Ishikawa (cell line): Measurements from ENCODE around the gene SLF1.
A peak's percentile ranks its signal among the peaks of the same experiment; 100 is the strongest.

ENCODE experiments used
- CEBPB ChIP-seq: IDR thresholded peaks from 2 replicates; pipeline ENCODE4 v1.6.1; 2012
- CREB1 ChIP-seq: IDR thresholded peaks from 2 replicates; pipeline ENCODE4 v1.6.1; 2012; ENCODE audit warnings: low read depth
- EGR1 ChIP-seq: IDR thresholded peaks from 2 replicates; pipeline ENCODE4 v1.6.1; 2012
- EP300 ChIP-seq: IDR thresholded peaks from 2 replicates; pipeline ENCODE4 v1.6.1; 2012; ENCODE audit warnings: borderline replicate concordance
- FOXM1 ChIP-seq: IDR thresholded peaks from 2 replicates; pipeline ENCODE4 v1.6.1; 2012; ENCODE audit warnings: low read depth, borderline replicate concordance
- NFIC ChIP-seq: IDR thresholded peaks from 2 replicates; pipeline ENCODE4 v1.6.1; 2012
- RAD21 ChIP-seq: IDR thresholded peaks from 2 replicates; pipeline ENCODE4 v1.6.1; 2012; ENCODE audit warnings: low read depth
- TAF1 ChIP-seq: IDR thresholded peaks from 2 replicates; pipeline ENCODE4 v1.6.1; 2012; ENCODE audit warnings: low read depth, mild to moderate bottlenecking
- TCF12 ChIP-seq: IDR thresholded peaks from 2 replicates; pipeline ENCODE4 v1.6.1; 2012; ENCODE audit warnings: low read depth
- TEAD4 ChIP-seq: IDR thresholded peaks from 2 replicates; pipeline ENCODE4 v1.6.1; 2012
- YY1 ChIP-seq: IDR thresholded peaks from 2 replicates; pipeline ENCODE4 v1.6.1; 2012; ENCODE audit warnings: low read depth
- ZBTB7A ChIP-seq: IDR thresholded peaks from 2 replicates; pipeline ENCODE4 v1.6.1; 2012; ENCODE audit warnings: low read depth
- TF ChIP-seq, protein P1 (sequence below): IDR thresholded peaks from 2 replicates; pipeline ENCODE4 v1.6.1; 2012
- TF ChIP-seq, protein P2 (sequence below): IDR thresholded peaks from 2 replicates; pipeline ENCODE4 v1.6.1; 2012; ENCODE audit warnings: low read depth, mild to moderate bottlenecking
- TF ChIP-seq, protein P3 (sequence below): IDR thresholded peaks from 2 replicates; pipeline ENCODE4 v1.6.1; 2012

Gene SLF1

DNA sequence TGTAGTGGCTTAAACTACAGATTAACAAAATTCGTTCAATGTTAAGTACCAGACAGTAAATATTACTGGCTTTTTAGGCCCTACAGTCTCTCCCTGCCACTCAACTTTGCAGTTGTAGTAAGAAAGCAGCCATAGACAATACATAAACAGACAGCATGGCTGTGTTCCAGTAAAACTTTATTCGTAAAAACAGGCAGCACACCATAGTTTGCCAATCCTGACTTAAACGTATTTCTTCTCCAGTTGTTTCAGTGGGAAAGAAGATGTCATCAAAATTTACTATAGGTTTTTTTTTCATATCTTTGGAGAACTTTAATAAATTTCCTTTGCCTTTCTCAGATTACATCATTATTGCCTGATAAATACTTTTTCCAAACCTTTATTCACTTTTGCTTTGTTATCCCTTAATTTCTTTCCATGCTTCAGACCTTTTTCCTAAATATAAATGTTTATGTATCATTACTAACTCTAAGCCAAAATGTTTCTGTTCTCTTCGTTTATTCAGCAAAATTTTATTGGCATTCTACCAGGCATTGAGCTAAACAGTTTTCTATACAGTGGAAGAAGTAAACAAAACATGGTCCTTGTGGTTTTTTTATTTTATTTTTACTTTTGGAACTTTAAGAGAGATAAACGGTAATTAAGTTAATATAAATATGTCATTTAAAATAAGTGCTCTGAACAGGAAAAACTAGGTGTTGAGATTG is 64.5 kb downstream of the SLF1 start:
- TF ChIP-seq, protein P1, sequence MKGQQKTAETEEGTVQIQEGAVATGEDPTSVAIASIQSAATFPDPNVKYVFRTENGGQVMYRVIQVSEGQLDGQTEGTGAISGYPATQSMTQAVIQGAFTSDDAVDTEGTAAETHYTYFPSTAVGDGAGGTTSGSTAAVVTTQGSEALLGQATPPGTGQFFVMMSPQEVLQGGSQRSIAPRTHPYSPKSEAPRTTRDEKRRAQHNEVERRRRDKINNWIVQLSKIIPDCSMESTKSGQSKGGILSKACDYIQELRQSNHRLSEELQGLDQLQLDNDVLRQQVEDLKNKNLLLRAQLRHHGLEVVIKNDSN = no peak
- no peak for TF ChIP-seq ZBTB7A
- TF ChIP-seq FOXM1 = no peak
- TF ChIP-seq TAF1 = no peak
- TF ChIP-seq CEBPB = no peak
- no peak for TF ChIP-seq TEAD4
- TF ChIP-seq EGR1 = no peak
- no peak for TF ChIP-seq CREB1
- TF ChIP-seq EP300 = no peak
- no peak for TF ChIP-seq TCF12
- TF ChIP-seq, protein P2, sequence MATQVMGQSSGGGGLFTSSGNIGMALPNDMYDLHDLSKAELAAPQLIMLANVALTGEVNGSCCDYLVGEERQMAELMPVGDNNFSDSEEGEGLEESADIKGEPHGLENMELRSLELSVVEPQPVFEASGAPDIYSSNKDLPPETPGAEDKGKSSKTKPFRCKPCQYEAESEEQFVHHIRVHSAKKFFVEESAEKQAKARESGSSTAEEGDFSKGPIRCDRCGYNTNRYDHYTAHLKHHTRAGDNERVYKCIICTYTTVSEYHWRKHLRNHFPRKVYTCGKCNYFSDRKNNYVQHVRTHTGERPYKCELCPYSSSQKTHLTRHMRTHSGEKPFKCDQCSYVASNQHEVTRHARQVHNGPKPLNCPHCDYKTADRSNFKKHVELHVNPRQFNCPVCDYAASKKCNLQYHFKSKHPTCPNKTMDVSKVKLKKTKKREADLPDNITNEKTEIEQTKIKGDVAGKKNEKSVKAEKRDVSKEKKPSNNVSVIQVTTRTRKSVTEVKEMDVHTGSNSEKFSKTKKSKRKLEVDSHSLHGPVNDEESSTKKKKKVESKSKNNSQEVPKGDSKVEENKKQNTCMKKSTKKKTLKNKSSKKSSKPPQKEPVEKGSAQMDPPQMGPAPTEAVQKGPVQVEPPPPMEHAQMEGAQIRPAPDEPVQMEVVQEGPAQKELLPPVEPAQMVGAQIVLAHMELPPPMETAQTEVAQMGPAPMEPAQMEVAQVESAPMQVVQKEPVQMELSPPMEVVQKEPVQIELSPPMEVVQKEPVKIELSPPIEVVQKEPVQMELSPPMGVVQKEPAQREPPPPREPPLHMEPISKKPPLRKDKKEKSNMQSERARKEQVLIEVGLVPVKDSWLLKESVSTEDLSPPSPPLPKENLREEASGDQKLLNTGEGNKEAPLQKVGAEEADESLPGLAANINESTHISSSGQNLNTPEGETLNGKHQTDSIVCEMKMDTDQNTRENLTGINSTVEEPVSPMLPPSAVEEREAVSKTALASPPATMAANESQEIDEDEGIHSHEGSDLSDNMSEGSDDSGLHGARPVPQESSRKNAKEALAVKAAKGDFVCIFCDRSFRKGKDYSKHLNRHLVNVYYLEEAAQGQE = no peak
- no peak for TF ChIP-seq RAD21
- TF ChIP-seq, protein P3, sequence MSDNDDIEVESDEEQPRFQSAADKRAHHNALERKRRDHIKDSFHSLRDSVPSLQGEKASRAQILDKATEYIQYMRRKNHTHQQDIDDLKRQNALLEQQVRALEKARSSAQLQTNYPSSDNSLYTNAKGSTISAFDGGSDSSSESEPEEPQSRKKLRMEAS = no peak
- TF ChIP-seq NFIC = no peak
- no peak for TF ChIP-seq YY1

DNA sequence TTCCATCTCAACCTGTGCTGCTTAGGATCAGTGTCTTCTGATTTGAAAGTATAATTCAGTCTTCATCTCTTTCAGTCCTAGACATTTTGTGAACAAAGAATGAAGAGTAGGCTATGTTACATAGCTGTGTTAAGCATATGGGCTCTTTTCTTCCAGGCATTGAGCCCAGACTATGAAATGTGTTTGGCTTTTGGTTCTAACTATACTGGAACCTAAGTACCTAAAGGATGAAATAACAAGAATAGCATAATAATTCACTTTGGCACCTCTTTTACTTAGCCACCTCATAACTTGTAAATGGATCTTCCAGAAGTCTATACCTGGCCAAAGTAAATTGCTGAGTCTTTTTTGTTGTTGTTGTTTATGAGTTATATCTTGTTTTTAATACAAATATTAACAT is 71.4 kb downstream of the SLF1 start:
- TF ChIP-seq CEBPB (no peak), FOXM1 (no peak), ZBTB7A (no peak), TAF1 (no peak), EGR1 (no peak), TCF12 (no peak), YY1 (no peak), TEAD4 (no peak), CREB1 (no peak), NFIC (no peak), RAD21 (no peak), EP300 (no peak)
- TF ChIP-seq, protein P1 = no peak
- TF ChIP-seq, protein P2 = no peak
- TF ChIP-seq, protein P3 = no peak

DNA sequence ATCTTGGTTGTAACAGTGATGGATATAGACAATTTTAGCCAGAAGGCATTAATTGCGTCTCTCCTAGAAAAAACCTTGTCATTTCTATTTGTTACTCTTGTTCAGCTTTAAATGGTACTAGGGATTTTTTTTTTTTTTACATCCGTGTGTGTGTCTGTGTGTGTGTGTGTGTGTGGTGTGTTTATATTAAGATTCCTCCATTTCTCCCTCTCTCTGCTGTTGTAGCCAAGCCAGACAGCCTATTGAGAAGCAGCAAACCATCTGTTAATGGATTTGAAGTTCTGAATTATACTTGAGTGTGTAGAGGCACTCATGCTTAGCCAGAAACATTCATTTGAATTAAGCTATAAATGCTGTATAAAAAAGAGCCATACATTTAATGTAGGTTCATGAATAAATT is 72.3 kb downstream of the SLF1 start:
- no peak for TF ChIP-seq CREB1
- TF ChIP-seq EP300 = no peak

DNA sequence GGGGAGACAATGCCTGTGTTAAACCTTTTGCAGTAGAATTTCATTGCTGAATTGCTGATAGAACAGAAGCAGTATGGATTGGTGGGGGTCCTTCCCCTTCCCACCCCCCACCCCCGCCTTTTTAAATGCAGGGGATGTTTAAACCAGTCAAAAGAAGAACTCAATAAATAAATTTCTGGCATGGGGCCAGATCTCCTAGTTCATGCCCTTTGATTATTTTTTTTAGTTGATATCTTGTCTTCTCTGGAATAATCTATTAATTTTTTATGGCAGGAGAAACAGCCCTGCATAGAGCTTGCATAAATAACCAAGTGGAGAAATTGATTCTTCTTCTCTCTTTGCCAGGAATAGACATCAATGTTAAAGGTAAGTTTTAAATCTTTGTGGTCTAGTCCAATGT is 72.8 kb downstream of the SLF1 start:
- TF ChIP-seq, protein P3 = no peak
- peak; percentile 55 for TF ChIP-seq NFIC
- no peak for TF ChIP-seq CREB1

DNA sequence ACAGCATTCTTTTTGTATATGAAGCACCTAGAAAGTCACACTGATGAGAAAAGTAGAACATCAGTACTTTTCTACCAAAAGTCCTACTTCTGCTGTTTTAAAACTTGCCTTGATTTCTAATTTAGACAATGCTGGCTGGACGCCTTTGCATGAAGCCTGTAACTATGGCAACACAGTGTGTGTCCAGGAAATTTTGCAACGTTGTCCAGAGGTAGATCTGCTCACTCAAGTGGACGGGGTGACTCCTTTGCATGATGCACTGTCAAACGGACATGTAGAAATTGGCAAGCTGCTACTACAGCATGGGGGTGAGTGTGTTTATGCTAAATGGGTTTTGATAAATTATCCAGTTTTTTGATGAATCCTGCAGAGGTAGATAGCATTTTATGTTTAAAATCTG is 73.5 kb downstream of the SLF1 start:
- TF ChIP-seq, protein P3 = no peak
- TF ChIP-seq ZBTB7A (no peak), RAD21 (no peak), NFIC (peak; percentile 53), TEAD4 (no peak), TAF1 (no peak), EP300 (no peak), CEBPB (peak; percentile 94)
- TF ChIP-seq, protein P1 = no peak

DNA sequence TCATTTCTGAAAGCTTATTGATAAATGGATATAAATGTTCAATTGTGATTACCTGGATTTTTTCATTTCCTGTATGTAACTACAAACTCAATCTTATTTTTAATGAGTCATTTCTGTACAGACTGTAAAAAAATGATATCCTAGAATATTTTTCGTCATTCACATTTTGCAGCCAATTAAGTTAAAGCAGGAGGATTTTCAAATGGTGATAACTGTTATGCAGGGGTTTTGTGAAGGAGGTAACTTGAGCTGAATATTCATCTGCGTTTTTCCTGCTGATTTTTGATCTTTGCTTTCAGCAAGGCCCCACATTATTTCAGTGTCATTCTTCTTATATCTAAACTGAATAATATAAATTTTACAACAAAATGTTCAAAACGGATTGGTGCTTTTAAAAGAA is 74.1 kb downstream of the SLF1 start:
- TF ChIP-seq EP300 (no peak), ZBTB7A (no peak), RAD21 (no peak), CREB1 (no peak), FOXM1 (no peak), TAF1 (no peak), YY1 (no peak), TEAD4 (no peak), NFIC (no peak), CEBPB (no peak), TCF12 (no peak)
- TF ChIP-seq, protein P1 = no peak
- TF ChIP-seq, protein P3 = no peak
- TF ChIP-seq, protein P2 = no peak
